Measurements from ENCODE around the gene C9orf50.
"Not testable (repeated sequence)": the region's sequence is repeated elsewhere in the genome, so short reads cannot be mapped to it uniquely, and the experiment has no call there.

C9orf50 gene

GRCh38 chr9:129648092-129648763 is 27.3 kb upstream of the C9orf50 start:
- no peak for DNase-seq

DNA sequence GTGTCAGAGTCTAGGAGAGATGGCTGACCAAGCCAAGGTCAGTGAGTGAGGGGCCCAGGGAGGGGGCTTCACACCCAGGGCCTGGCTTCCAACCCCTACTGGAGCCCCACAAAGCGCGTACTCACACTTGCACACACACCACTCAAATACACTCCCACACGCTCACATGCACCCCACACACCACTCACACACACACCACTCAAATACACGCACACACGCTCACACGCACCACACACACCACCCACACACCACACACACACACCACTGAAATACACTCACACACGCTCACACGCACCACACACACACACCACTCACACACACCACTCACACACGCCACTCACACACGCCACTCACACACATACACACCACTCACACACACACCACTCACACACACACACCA is 26.7 kb upstream of the C9orf50 start:
- DNase-seq: no peak

- DNase-seq: no peak
Observed at GRCh38 chr9:129646654-129647053, 25.8 kb upstream of the C9orf50 start.

DNA sequence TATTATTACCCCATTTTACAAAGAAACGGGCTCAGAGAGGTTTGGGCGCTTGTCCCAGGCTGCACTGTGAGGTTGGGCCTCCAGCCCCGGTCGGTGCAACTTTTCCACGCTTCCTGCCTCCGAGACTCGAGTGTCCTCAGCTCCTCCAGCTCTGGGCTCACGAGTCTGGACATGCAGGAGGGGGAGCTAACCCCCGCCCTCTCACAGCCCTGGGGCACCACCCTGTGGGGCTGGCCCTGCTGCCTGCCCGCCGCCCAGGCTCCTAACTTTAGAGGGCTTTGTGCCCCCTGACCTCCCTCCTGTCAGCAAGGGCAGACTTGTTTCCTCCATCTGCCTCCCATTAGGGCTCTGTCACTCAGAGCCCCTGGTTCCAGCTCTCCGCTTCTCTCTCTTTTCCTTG is 25.4 kb upstream of the C9orf50 start:
- no peak for DNase-seq

DNA sequence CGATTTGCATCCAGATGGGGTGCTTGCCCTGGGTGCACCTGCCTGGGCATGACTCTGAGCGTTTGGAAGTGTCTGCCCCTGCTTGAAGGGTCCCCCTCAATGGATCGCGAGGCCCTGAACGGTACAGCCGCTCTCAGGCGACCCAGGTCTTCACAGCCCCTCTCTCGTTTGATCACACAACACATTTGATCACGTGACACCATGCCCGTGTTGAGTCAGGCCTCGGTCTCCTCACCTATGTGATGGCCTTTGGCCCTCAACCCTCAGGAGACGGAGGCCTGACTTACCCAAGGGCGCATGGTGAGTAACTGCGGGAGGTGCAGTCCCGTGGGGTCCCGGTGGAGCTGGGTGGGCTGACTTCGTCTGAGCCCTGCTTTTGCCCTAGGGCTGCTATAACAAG is 24.0 kb upstream of the C9orf50 start:
- DNase-seq: no peak

- DNase-seq: no peak
Observed at GRCh38 chr9:129644365-129644764, 23.5 kb upstream of the C9orf50 start.

GRCh38 chr9:129643706-129644105 is 22.8 kb upstream of the C9orf50 start:
- DNase-seq: no peak

DNA sequence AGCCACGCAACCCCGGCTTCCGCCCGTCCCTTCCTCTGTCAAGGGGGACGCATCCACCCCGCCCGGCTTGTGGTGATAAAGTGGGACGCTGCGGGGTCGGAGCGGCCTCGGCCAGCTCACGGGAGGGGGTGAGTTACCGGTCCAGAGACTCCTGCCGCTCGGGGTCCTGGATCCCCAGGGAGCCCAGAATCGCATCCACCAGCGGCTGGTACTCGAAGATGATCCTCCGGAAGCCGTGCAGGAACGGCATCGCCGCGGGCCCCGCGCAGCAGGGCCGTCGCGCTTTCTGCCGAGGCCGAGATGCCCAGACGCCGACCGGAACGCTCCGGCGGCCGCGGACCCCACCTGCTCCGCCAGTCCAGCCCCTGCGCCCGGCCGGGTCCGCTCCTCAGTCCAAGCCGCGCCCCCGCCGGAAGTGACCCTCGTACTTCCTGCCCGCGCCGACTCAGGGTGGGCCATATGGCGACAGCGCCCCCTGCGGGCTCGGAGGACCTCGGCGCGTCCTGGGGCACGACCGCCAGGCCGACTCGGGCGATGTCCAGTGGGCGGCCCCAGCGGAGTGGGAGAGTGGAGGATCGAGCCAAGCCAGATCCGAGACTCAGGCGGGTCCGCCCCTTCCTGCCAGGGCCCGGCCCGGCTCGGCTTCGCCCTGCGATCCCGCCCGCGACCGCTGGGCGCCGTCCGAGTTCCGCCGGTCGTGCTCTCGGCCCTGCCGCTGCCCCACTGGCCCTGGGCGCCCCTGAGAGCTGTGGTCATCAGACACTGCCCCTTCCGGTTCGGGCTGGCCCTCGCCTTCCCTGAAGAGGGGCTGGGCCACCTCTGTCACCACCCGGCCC is 21.1 kb upstream of the C9orf50 start, which contains the start of gene ASB6:
Gene ASB6 (minus strand): TSS at position 402 of the 836 bp plus-strand sequence. CDS start 152 bp downstream, at position 250.
- DNase-seq: peak; percentile 85

DNA sequence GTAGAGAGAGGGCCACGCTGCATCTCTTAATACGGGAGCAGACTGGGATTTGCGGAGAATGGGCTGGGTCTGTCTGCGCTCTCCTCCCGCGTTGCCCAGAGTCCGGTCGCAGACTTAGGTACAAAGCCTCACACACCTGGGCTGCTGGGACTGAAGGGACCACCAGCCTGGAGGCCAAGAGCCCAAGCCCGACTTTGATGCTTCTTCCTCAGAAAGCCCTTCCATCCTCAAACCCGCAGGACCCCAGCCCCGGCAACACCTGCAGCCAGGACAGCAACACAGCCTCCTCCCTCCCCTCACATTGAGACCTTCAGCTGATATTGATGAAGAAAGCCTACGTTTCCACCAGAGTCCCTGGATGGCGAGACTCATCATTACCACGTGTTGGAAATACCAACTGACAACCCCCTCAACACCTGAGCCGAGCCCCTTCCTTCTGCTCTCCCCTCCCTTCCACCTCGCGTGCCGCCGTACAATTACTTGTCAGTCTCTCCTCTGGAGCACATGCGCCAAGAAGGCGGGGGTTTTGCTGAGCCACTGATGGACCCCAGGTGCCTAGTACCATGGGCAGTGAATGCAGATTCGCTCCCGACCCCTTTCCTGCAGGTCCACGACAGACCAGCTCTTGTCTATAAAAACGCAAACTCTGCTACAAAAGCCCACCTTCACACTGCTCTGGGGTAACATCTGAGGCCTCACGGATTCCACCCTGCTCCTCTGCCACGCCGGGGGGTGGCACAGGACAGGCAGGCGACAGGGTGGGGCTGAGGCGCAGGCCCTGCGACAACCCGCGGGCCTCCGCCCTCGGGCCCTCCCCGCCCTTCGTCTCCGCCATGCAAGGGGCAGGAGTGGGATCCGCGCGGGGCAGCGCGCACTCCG is 20.2 kb upstream of the C9orf50 start:
- DNase-seq: peak; percentile 21

GRCh38 chr9:129640086-129640870 is 19.4 kb upstream of the C9orf50 start:
- peak; percentile 78 for DNase-seq

GRCh38 chr9:129639756-129640085 is 18.8 kb upstream of the C9orf50 start:
- DNase-seq: no peak

- DNase-seq: no peak
Observed at GRCh38 chr9:129639034-129639630, 18.2 kb upstream of the C9orf50 start.

- DNase-seq: no peak
Observed at GRCh38 chr9:129637673-129638439, 17.0 kb upstream of the C9orf50 start.

DNA sequence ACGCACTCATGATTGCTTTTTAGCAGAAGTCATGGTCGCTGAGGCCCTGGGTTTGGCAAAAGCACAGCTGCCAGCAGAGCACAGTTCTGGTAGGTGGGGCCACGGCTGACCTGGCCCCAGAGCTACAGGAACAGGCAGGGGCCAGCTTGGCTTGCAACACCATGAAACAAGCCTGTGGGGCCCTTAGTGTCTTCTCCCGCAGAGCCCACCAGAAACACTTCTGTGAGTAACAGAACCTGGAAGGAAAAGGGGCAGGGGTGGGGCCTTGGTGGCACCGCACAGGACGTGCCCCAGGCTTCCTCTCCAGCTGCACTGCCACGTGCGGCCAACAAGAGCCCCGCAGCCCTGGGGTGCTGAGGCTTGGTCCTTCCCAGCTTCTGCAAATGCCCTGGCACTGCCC is 16.2 kb upstream of the C9orf50 start:
- no peak for DNase-seq

GRCh38 chr9:129636343-129636742 is 15.4 kb upstream of the C9orf50 start:
- not testable (repeated sequence) for DNase-seq

GRCh38 chr9:129635099-129636065 is 14.5 kb upstream of the C9orf50 start:
- no peak for DNase-seq

DNA sequence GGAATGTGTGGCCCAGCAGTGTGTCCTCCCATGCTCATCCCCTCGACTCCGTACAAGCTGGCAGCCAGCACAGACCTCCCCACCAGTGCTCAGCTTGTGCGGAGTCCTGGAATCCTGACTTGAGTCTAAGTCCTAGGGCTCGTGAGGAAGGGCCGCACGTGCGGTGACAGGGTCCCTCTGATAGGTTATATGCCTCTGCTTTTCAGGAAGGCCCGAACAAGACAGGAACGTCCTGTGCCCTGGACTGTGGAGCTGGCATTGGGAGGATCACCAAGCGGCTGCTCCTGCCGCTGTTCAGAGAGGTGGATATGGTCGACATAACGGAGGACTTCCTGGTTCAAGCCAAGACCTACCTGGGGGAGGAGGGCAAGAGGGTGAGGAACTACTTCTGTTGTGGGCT is 12.9 kb upstream of the C9orf50 start:
- no peak for DNase-seq

- no peak for DNase-seq
Observed at GRCh38 chr9:129633207-129633606, 12.3 kb upstream of the C9orf50 start.

DNA sequence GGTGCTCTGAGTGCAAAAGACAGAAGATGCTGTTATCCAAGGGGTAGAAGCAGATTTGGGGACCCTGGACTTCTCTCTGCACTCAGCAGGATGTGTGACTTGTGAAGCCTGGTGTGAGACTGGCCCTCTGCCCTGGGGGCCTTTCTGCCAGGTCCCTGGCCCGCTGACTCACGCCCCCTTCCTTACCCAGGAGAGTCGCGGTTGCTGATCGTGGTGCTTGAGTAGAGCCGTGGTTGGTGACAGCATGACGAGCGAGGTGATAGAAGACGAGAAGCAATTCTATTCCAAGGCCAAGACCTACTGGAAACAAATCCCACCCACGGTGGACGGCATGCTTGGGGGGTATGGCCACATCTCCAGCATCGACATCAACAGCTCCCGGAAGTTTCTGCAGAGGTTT is 11.6 kb upstream of the C9orf50 start:
- no peak for DNase-seq

GRCh38 chr9:129631674-129632129 is 10.8 kb upstream of the C9orf50 start:
- no peak for DNase-seq

Measured in NCI-H2171 treated with DMSO at 0.1 percent for 48 hours (cell line).